ENCODE data around the gene CSRP1.

DNA sequence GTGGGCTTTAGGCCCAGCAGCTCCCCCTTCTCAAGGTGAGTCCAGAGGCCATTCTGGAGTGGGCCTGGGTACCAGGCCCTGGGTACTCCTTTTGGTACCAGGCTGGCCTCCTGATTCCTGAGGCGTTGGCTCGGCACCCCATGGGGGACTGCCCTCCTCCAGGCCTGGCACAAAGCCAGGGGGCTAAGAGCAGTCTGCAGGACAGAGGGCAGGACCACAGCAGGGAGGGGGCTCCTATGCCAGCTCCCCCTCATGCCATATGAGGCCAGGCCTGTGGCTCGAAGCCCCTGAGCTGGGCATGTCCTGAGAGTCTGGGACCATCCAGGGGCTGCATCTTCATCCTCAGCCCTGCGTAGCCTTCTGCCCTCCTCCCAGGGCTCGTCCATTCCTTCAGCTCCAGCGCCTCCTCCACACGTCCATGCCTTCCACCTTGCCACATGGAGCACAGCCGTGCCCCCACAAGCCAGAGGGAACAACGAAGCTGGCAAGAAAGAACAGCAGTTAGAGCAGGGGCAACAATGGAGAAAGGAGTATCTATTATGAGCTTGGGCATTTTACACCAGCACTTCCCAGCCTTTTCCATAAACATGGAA, 41.1 kb downstream of the CSRP1 start:
- TF ChIP-seq CTCF (IDR thresholded peaks at IDR 0.05 in 4 of 5, conservative IDR thresholded peaks at IDR 0.05 in 1 of 5) = no peak
- TF ChIP-seq POLR2A (IDR thresholded peaks at IDR 0.05) = no peak

Measured in gastrocnemius medialis (tissue), 4 donors.